HepG2 (cell line): ENCODE results near the gene NCKAP5L. TPM values are rescaled to one million over a fixed set of nuclear protein-coding genes. Genes with fewer than 3 reads are reported as not detected.
"Not testable (repeated sequence)": the region's sequence is repeated elsewhere in the genome, so short reads cannot be mapped to it uniquely, and the experiment has no call there.

Experiments used
- ATAC-seq: fragments of 200-7000 bp; cut with Tn5 transposase; 3 replicates; pipeline ENCODE4 v1.9.1; 2020; ENCODE audit warnings: mild to moderate bottlenecking, moderate library complexity
- BruUV-seq: library from RNA; stranded (reverse); fragments of 400-500 nt; replicated peaks from 2 replicates; lab custom pipeline; 2021; lab: Mats Ljungman, UMichigan
- CTCF ChIA-PET: fragments of 300-600 bp; formaldehyde crosslinking; extraction: SDS; loops from one replicate; lab custom pipeline; 2021; ENCODE audit warnings: low total read pairs, inconsistent platforms, low intra/inter-chr PET ratio; lab: Yijun Ruan, JAX
- POLR2A ChIA-PET: fragments of 350-600 bp; sonication (Branson Sonifier 250); formaldehyde crosslinking; loops from one replicate; lab custom pipeline; 2020; ENCODE audit warnings: antibody characterized with exemption, inconsistent platforms; lab: Yijun Ruan, JAX
- DNase-seq: peaks from one replicate; pipeline ENCODE4 v3.0.0-alpha.2; 2015; ENCODE audit warnings: low spot score
- FAIRE-seq: peaks from 3 replicates; lab custom pipeline; 2011; peaks lifted over from hg19 to GRCh38; lab: Jason Lieb, UNC
- H2AFZ ChIP-seq: one replicate; pipeline ENCODE4 v1.6.1; 2011; ENCODE audit warnings: low read length, inconsistent platforms
- H3K27ac ChIP-seq: fragments of 300-600 bp; 3 replicates; pipeline ENCODE4 v1.8.0; 2011; ENCODE audit warnings: mixed run types, mild to moderate bottlenecking, mixed read lengths, low read length, inconsistent platforms; ENCODE audit not compliant: insufficient read depth; ENCODE audit errors: extremely low read length
- H3K27me3 ChIP-seq, 2 experiments: fragments of 200-600 bp in 1 of 2; 2 replicates in 1 of 2; 3 replicates in 1 of 2; pipeline versions ENCODE4 v1.6.0 to v1.8.0; 2011; ENCODE audit warnings: low read length in 2 of 2, mild to moderate bottlenecking in 2 of 2, moderate library complexity in 2 of 2, inconsistent platforms in 1 of 2; ENCODE audit not compliant: insufficient read depth in 2 of 2, control insufficient read depth in 1 of 2
- H3K36me3 ChIP-seq, 2 experiments: fragments of 200-600 bp in 1 of 2; replicated peaks in 1 of 2; 2 replicates in 1 of 2; 3 replicates in 1 of 2; pipeline versions ENCODE4 v1.5.1 to v1.8.0; 2011; ENCODE audit warnings: low read length in 2 of 2, inconsistent platforms in 1 of 2; ENCODE audit not compliant: insufficient read depth in 2 of 2, control insufficient read depth in 1 of 2
- H3K4me1 ChIP-seq: 2 replicates; pipeline ENCODE4 v1.5.1; 2012; ENCODE audit warnings: low read length, inconsistent platforms; ENCODE audit not compliant: insufficient read depth
- H3K4me2 ChIP-seq: 2 replicates; pipeline ENCODE4 v1.6.0; 2011; ENCODE audit warnings: low read depth, low read length, inconsistent platforms
- H3K4me3 ChIP-seq, 3 experiments: fragments of 200-600 bp in 1 of 3; sonication (generic), shearing (Covaris generic) in 1 of 3; replicated peaks in 1 of 3; 2 replicates each; pipeline ENCODE4 v1.5.1; 2011 to 2016; ENCODE audit warnings: low read length in 3 of 3, inconsistent platforms in 2 of 3, low read depth in 2 of 3, mild to moderate bottlenecking in 2 of 3, control low read depth in 1 of 3, mixed read lengths in 1 of 3; ENCODE audit not compliant: insufficient read depth in 1 of 3
- H3K79me2 ChIP-seq: one replicate; pipeline ENCODE4 v1.6.1; 2011; ENCODE audit warnings: low read length, inconsistent platforms; ENCODE audit not compliant: insufficient read depth
- H3K9ac ChIP-seq: 2 replicates; pipeline ENCODE4 v1.6.0; 2011; ENCODE audit warnings: mild to moderate bottlenecking, low read depth, low read length, inconsistent platforms; ENCODE audit not compliant: insufficient read depth
- H3K9me3 ChIP-seq: 2 replicates; pipeline ENCODE4 v1.5.1; 2012; ENCODE audit warnings: mild to moderate bottlenecking, low read length
- H4K20me1 ChIP-seq: 2 replicates; pipeline ENCODE4 v1.6.0; 2011; ENCODE audit warnings: inconsistent platforms, mild to moderate bottlenecking, low read length, moderate library complexity; ENCODE audit not compliant: insufficient read depth
- CHD2 ChIP-seq: IDR thresholded peaks from 2 replicates; pipeline ENCODE4 v1.6.1; 2011; ENCODE audit warnings: low read depth, low read length, improper control_type of control experiment
- HNRNPUL1 ChIP-seq: fragments of 200-400 bp; formaldehyde crosslinking; IDR thresholded peaks from 2 replicates; pipeline ENCODE4 v1.6.1; 2017; ENCODE audit warnings: low read depth, mild to moderate bottlenecking, low read length, moderate library complexity
- KLF13 ChIP-seq: sonication (generic); formaldehyde crosslinking; IDR thresholded peaks from 2 replicates; pipeline ENCODE4 v1.4.0; 2020; ENCODE audit warnings: mild to moderate bottlenecking, missing genetic modification reagents
- NFE2L2 ChIP-seq: fragments of 150-350 bp; IDR thresholded peaks from 2 replicates; pipeline ENCODE4 v1.6.1; 2014; ENCODE audit warnings: low read length
- POLR2AphosphoS2 ChIP-seq: IDR thresholded peaks from 2 replicates; pipeline ENCODE4 v1.6.1; 2011; ENCODE audit warnings: low read depth, low read length, improper control_type of control experiment
- PRMT3 ChIP-seq: sonication (generic); formaldehyde crosslinking; IDR thresholded peaks from 2 replicates; pipeline ENCODE4 v1.8.1; 2022; ENCODE audit warnings: low read depth, mild to moderate bottlenecking, moderate library complexity, missing genetic modification reagents, borderline replicate concordance
- RFX1 ChIP-seq: fragments of 450-650 bp; IDR thresholded peaks from 2 replicates; pipeline ENCODE4 v1.6.1; 2017
- TMF1 ChIP-seq: sonication (generic); formaldehyde crosslinking; IDR thresholded peaks from 2 replicates; pipeline ENCODE4 v1.8.1; 2022; ENCODE audit warnings: low read depth, missing genetic modification reagents
- ZBTB1 ChIP-seq: sonication (generic); formaldehyde crosslinking; IDR thresholded peaks from 2 replicates; pipeline ENCODE4 v1.4.0; 2020; ENCODE audit warnings: missing genetic modification reagents, borderline replicate concordance
- ZNF484 ChIP-seq: sonication (generic); formaldehyde crosslinking; IDR thresholded peaks from 2 replicates; pipeline ENCODE4 v1.5.1; 2020; ENCODE audit warnings: mild to moderate bottlenecking, low read depth, missing genetic modification reagents, borderline replicate concordance
- ZNF570 ChIP-seq: sonication (generic); formaldehyde crosslinking; IDR thresholded peaks from 2 replicates; pipeline ENCODE4 v1.4.0; 2020; ENCODE audit warnings: mild to moderate bottlenecking, missing genetic modification reagents, borderline replicate concordance
- ZNF773 ChIP-seq: sonication (generic); formaldehyde crosslinking; IDR thresholded peaks from 2 replicates; pipeline ENCODE4 v1.4.0; 2020; ENCODE audit warnings: missing genetic modification reagents, borderline replicate concordance
- WGBS: methylation state at CpG from one replicate; pipeline ENCODE4 v1.1.6; 2017; ENCODE audit warnings: low lambda C conversion rate; 5-methylcytosine and 5-hydroxymethylcytosine counted together
- in situ Hi-C: cut with HindIII; loops from 2 replicates; pipeline ENCODE4 v1.10.0; 2017; ENCODE audit warnings: low pct_unique_long_range_greater_than_20kb; ENCODE audit not compliant: extremely low pct_ligation_motif_present
- intact Hi-C: fragments of 100-400 bp; cut with micrococcal nuclease; formaldehyde crosslinking; loops from one replicate; pipeline ENCODE4 v1.10.0; 2022; ENCODE audit not compliant: unreplicated experiment
- polyA plus RNA-seq, 8 experiments: library from polyadenylated mRNA; depleted of rRNA in 3 of 8; stranded (reverse) in 7 of 8; unstranded in 1 of 8; fragments of >200 nt; fragmentation: Illumina TruSeq in 4 of 8; extraction: Trizol in 4 of 8; gene quantifications; 2 replicates each; pipeline versions ENCODE4 v1.2.1 to v1.2.3, GENCODE V29; 2011 to 2016; ENCODE audit warnings: low read depth in 4 of 8, missing spikeins in 1 of 8, mixed read lengths in 1 of 8; ENCODE audit not compliant: insufficient read depth in 1 of 8
- total RNA-seq, 5 experiments: library from RNA; depleted of rRNA; stranded (reverse); fragments of >200 nt; fragmentation: Illumina TruSeq; extraction: Trizol; gene quantifications; 2 replicates each; pipeline ENCODE4 v1.2.3, GENCODE V29; 2016; ENCODE audit warnings: low read depth in 1 of 5

The NCKAP5L gene
- total and polyA plus RNA-seq, 2 of the 13 experiments (the other 11 are each of a cell fraction or from before 2014, with no cell fraction given): 4.1 to 9.0 TPM

DNA sequence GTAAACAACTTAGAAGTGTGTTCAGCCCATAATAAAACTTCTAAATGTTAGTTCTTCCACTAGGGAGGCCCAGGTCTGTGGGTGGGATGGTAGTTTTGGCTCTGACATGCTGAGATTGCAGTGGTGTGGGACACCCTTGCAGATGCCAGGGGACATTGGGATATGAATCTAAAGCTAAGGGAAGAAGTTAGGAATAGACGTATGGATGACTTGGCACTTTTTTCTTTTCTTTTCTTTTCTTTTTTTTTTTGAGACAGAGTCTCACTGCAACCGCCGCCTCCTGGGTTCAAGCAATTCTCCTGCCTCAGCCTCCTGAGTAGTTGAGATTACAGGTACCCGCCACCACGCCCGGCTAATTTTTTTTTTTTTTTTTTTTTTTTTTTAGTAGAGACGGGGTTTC lies 55.1 kb downstream of the NCKAP5L start:
- H3K4me3 ChIP-seq, FAIRE-seq, H3K79me2 ChIP-seq, H3K4me2 ChIP-seq, H4K20me1 ChIP-seq, H3K9ac ChIP-seq, H3K27ac ChIP-seq, ATAC-seq, H3K9me3 ChIP-seq, DNase-seq, BruUV-seq, H3K36me3 ChIP-seq, H3K27me3 ChIP-seq, H2AFZ ChIP-seq, CTCF ChIA-PET: not testable (repeated sequence)
- WGBS: 82% methylated on average over 7 of the region's 7 CpGs
- intact Hi-C loops: loop anchor here (10.0 kb wide), 1 partner anchor 48 kb away; no protein-coding TSS in a partner anchor
- peak; percentile 60; the same call in 1 of the 2 replicates for TF ChIP-seq NFE2L2
- in situ Hi-C loops: loop anchor here (10.0 kb wide), 1 partner anchor 62 kb away; no protein-coding TSS in a partner anchor
- POLR2A ChIA-PET: interaction anchor here (1.3 kb wide), 1 partner anchor 32 kb away, joined by 8 read pairs; the partner anchor contains the start of gene TMBIM6
- H3K4me1 ChIP-seq: peaks cover 16% of the 10 kb centered on the region

- DNase-seq (no peak), ATAC-seq (peak; percentile 64), FAIRE-seq (no peak)
- Histone ChIP-seq H3K27me3 (no peaks in the 10 kb centered on the region), H3K4me3 (no peak overlapping the region), H4K20me1 (peaks cover 6% of the 10 kb centered on the region; the same call in 1 of the 2 replicates), H2AFZ (no peak overlapping the region), H3K9me3 (no peaks in the 10 kb centered on the region), H3K27ac (no peak overlapping the region), H3K4me1 (peaks cover 12% of the 10 kb centered on the region), H3K36me3 (peaks cover 13 to 26% of the 10 kb centered on the region in 2 experiments), H3K9ac (no peak overlapping the region), H3K79me2 (no peaks in the 10 kb centered on the region), H3K4me2 (no peak overlapping the region)
- CTCF ChIA-PET: no interaction called here
- intact Hi-C loops (no loop called here), in situ Hi-C loops (no loop called here)
- POLR2A ChIA-PET: interaction anchor here (2.6 kb wide), 1 partner anchor 26 kb away, joined by 10 read pairs; the partner anchor contains the start of gene TMBIM6
- BruUV-seq: no TSS peak
- TF ChIP-seq TMF1: no peak
- TF ChIP-seq RFX1: no peak
- TF ChIP-seq ZNF570 (CRISPR knock-in tag): no peak
- no peak for TF ChIP-seq POLR2AphosphoS2
- no peak for TF ChIP-seq KLF13 (CRISPR knock-in tag)
- no peak for TF ChIP-seq ZNF484 (CRISPR knock-in tag)
- no peak for TF ChIP-seq CHD2
- TF ChIP-seq HNRNPUL1: no peak
- TF ChIP-seq ZNF773 (CRISPR knock-in tag): no peak
- TF ChIP-seq ZBTB1 (CRISPR knock-in tag): no peak
- no peak for TF ChIP-seq PRMT3 (CRISPR knock-in tag)
- WGBS: 56% methylated on average over 4 of the region's 4 CpGs
Observed at GRCh38 chr12:49767333-49767732, 60.9 kb downstream of the NCKAP5L start.
